Measurements from ENCODE around the gene MYO1F.

The MYO1F gene

DNA sequence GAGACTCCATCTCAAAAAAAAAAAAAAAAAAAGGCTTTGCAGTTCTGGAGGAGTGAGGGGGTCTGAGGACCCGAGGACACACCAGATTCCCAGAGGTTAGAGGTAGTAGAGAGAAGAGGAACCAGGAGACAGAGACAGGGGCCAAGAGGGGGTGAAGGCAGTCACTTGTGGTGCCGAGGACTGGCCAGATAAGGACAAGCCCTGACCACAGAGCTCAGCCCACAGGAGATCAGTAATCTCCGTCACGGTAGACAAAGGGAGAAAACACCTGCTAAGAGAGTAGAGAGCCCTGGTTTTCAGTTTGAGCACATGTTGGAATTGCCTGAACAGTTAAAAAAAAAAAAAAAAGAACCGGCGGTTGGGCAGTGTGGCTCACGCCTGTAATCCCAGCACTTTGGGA lies 73.1 kb downstream of the MYO1F start:
- DNase-seq (ENCODE audit: low read depth), result no peak
- TF ChIP-seq, protein P1, sequence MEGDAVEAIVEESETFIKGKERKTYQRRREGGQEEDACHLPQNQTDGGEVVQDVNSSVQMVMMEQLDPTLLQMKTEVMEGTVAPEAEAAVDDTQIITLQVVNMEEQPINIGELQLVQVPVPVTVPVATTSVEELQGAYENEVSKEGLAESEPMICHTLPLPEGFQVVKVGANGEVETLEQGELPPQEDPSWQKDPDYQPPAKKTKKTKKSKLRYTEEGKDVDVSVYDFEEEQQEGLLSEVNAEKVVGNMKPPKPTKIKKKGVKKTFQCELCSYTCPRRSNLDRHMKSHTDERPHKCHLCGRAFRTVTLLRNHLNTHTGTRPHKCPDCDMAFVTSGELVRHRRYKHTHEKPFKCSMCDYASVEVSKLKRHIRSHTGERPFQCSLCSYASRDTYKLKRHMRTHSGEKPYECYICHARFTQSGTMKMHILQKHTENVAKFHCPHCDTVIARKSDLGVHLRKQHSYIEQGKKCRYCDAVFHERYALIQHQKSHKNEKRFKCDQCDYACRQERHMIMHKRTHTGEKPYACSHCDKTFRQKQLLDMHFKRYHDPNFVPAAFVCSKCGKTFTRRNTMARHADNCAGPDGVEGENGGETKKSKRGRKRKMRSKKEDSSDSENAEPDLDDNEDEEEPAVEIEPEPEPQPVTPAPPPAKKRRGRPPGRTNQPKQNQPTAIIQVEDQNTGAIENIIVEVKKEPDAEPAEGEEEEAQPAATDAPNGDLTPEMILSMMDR (IDR thresholded peaks at IDR 0.05; ENCODE audit: low read depth, low read length, missing control alignments), result no peak
- H3K4me3 ChIP-seq (ENCODE audit: low read depth, low read length), result no peak overlapping the region

DNA sequence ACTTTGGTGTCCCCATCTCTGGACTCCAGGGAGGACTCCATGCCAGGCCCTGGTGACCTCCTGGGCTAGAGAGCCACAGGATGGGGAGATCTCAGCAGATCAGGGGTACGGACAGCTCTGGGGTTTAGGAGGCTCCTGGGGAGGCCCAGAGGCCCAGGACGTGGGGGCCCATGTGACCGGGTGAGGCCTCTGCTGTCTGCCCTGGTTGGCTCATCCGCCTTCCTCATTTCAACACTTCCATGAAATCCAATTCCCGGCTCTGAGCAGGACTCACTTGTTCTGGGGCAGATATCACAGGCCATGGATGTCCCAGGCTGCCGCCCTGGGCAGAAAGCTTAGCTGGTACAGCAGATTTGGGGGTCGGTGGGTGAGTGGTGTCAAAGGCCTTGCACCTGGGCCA lies 73.7 kb downstream of the MYO1F start:
- TF ChIP-seq, protein P1 (IDR thresholded peaks at IDR 0.05; ENCODE audit: low read depth, low read length, missing control alignments), result no peak
- DNase-seq (ENCODE audit: low read depth), result no peak
- H3K4me3 ChIP-seq (ENCODE audit: low read depth, low read length), result no peak overlapping the region

- no peak overlapping the region for H3K4me3 ChIP-seq (ENCODE audit: low read depth, low read length)
- no peak for DNase-seq (ENCODE audit: low read depth)
- TF ChIP-seq, protein P1 (IDR thresholded peaks at IDR 0.05; ENCODE audit: low read depth, low read length, missing control alignments), result no peak
These were observed 75.3 kb downstream of the MYO1F start for GRCh38 chr19:8501981-8502380.

DNA sequence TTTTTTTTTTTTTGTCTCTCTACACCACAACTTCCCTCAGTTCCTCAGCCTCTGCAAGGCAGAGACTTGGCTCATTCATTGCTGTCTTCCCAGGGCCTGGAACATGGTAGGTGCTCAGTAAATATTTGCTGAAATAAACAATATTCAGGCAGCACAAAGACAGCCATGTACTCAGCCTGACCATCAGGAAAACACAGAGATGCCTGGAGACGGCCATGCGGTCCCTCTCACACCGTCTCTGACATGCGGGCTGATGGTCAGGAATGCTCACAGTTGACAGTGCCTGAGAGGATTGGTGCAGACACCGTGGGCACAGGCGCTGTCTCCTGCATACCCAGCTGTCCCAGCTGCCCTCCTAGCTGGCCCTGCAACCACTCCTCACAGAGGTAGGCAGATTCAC lies 75.7 kb downstream of the MYO1F start:
- DNase-seq (ENCODE audit: low read depth), result no peak
- TF ChIP-seq, protein P1 (IDR thresholded peaks at IDR 0.05; ENCODE audit: low read depth, low read length, missing control alignments), result no peak

DNA sequence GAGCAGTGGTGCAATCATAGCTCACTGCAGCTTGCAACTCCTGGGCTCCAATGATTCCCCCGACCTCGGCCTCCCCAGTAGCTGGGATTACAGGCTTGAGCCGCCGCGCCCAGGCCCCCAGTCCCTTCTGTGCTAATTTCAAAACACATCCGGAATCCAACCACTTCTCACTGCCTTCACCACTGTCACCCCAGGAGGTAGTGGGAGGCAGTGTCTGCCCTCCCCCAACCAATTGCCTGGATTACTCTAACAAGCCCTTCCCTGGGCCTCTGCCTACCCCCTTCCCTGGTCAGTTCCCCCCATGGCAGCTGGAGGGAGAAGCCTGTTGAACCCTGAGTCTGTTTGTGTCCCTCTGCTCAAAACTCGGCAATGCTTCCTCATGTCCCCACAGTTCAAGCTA lies 77.1 kb downstream of the MYO1F start:
- TF ChIP-seq, protein P1 (IDR thresholded peaks at IDR 0.05; ENCODE audit: low read depth, low read length, missing control alignments), result no peak
- DNase-seq (ENCODE audit: low read depth), result no peak
- no peak overlapping the region for H3K4me3 ChIP-seq (ENCODE audit: low read depth, low read length)

More for the DNA sequence above, 75.7 kb downstream of the MYO1F start:
- no peak overlapping the region for H3K4me3 ChIP-seq (ENCODE audit: low read depth, low read length)

DNA sequence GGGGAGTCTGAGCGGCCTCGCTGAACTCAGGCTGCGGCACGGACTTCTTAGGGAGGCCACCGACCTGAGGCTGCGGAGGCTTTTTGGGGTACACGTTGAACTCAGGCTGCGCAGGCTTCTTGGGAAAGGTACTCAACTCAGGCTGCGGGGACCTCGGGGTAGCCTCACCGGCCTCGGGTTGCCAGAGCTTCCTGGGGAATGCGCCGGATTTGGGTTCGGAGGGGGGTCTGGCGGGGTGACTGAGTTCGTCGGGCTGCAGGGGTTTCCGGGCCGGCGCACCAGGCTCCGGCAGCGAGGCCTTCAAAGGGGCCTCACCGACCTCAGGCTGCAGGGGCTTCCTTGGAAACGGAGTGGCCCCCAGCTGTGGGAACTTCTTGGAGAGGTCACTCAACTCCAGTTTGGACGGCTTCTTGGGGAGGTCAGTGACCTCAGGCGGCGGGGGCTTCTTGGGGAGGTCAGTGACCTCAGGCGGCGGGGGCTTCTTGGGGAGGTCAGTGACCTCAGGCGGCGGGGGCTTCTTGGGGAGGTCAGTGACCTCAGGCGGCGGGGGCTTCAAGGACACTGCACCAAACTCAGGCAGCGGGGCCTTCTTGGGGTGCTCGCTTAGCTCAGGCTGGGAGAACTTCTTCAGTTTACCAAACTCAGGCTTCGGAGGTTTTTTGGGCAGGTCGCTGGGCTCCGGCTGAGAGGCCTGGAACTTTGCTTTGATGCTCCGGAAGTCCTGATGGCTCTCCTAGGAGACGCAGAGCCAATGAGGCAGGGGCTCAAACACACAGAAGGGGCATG lies 78.0 kb downstream of the MYO1F start:
- TF ChIP-seq, protein P1 (IDR thresholded peaks at IDR 0.05; ENCODE audit: low read depth, low read length, missing control alignments), result no peak
- DNase-seq (ENCODE audit: low read depth), result no peak
- H3K4me3 ChIP-seq (ENCODE audit: low read depth, low read length), result no peak overlapping the region

GRCh38 chr19:8498295-8498694 lies 78.9 kb downstream of the MYO1F start:
- no peak overlapping the region for H3K4me3 ChIP-seq (ENCODE audit: low read depth, low read length)
- no peak for DNase-seq (ENCODE audit: low read depth)
- TF ChIP-seq, protein P1 (IDR thresholded peaks at IDR 0.05; ENCODE audit: low read depth, low read length, missing control alignments), result no peak
